Tongue (tissue), 2 donors: Measurements from ENCODE around the gene PRSS57. TPM values are rescaled to one million over a fixed set of nuclear protein-coding genes. Genes with fewer than 3 reads are reported as not detected.
"Not testable (repeated sequence)": the region's sequence is repeated elsewhere in the genome, so short reads cannot be mapped to it uniquely, and the experiment has no call there.

Experiments used
- DNase-seq: peaks from one replicate; pipeline ENCODE4 v3.0.0-alpha.2; 2015
- total RNA-seq: library from RNA; depleted of rRNA; stranded (reverse); fragments of >200 nt; gene quantifications from one replicate; pipeline ENCODE4 v1.2.3, GENCODE V29; 2014

The PRSS57 gene
- total RNA-seq, 1 donor from 2014 or later, result 0.82 TPM

DNA sequence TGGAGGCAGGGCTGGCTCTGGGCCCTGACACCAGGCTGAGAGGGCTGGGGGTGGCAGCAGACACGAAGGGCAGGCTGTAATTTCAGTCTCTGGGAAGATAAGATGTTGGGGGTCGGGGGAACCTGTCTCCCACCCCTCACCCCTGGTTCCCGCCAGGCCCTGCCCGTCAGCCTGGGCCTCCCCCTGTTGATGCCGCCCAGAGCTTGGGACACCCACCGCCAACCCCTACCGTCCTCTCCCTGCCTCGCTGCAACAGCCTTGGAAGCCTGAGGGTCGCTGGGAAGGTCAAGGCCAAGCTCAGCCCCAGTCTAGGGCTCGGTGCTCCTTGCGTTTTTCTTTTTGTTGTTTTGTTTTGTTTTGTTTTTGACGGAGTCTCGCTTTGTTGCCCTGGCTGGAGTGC, 28.0 kb upstream of the PRSS57 start:
- DNase-seq, result no peak

DNA sequence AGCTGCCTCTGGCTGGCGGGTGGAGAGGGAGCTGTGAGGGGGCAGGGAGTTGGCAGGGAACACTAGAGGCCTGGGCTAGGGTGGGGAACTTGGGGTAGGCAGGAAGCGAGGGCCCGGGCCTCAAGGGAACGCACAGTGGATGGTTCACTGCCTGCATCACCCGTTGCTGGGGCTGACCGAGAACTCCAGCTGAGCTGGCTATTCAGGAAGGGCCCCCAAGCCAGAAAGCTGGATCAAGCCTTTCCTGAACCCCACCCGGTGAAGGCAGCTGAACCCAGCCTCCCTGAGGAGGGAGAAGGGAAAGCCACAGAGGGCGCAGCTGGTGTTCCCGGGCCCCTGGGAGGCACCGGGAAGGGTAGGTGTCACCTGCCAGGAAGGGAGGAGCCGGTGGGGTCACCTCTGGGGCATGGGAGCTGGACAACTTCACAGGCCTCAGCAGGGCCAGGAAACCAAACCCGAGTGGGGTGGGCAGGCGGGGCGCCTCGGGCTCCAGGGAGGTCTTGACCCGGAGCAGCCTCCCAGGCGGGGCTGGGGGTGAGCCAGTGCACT, 27.4 kb upstream of the PRSS57 start:
- no peak for DNase-seq

DNA sequence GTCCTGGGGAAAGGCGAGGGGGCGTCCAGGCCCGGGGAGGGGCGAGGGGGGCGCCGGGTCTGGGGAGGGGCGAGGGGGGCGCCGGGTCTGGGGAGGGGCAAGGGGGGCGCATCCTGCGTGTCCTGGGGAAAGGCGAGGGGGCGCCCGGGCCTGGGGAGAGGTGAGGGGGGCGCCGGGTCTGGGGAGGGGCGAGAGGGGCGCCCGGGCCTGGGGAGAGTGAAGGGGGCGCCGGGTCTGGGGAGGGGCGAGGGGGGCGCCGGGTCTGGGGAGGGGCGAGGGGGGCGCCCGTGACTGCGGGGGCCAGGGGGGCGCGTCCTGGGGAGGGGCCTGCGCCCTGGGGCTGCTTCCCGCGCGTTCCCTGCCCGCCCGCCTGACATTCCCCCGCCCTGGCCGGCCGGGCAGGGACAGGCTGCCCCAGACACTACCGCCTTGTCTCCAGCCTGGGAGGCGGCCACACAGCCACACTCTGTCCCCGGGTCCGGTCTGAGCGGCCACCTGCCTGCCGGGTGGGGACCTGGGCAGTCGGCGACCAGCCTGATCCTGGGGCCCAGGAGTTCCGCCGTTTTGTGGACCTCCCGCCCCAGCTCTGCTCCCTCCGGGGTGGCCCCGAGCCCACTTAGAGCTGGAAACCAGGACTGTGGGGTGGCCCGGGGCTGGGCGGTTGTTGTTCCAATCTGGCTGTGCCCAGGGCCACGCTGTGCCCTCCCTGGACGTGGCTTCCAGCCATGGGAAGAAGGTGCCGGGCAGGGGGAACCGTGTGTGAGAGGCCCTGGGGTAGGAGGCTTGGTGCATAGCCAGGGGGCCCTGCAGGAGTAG, 25.3 kb upstream of the PRSS57 start:
- peak; percentile 37 for DNase-seq

DNA sequence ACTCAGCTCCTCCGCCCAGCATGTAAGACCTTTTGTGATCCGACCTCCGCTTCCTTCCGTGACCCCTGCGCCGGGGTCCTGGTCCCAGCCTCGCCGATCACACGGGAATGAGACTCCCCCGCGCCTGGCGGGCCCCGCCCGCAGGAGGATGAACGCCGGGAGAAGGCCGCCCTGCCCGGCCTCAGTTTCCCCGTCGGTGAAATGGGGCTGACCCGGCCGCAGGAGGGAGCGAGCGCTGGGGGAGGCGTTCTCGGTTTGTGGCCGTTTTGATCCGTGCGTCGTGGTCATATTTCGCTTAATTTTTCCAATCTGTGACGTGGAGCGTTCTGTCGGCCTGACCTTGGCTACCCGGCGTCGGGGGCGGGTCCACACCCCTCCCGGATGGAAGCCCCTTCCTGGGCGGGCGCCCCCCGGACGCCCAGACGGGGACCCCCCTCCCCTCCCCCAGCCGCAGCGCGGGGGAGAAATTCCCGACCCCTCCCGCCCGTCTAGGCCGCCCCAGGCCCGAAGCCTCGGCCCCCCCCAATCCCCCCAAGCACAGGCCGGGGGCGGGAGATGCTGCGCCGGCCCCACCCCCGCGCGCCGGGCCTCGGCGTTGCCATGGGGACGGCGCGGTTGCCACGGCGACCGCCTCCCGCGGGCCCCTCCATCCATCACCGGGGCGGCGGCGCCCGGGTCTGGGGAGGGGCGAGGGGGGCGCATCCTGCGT, 24.5 kb upstream of the PRSS57 start:
- peak; percentile 60 for DNase-seq

DNA sequence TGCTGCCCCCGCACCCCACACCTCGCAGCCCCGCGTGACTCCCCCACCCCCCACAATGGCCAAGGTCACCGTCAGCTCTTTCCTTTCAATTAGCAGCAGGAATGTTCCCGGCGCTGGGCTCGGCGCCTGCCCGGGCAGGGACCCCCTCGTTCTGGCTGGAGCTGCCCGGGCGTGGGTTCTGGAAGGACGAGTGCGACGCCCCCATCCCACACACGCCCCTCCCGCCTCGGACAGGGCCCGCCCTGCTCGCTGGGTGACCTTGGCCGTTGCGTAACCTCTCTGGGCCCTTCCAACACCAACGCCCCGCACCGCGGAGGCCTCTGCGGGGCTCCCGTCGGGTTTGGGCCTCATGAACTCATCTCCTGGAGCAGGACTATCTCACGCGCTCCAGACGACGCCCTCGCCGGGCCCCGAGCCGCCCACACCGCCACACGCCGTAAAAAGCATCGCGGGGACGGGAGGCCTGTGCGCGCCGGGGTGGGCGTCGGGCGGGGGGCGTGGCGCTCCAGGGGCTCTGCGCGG, 23.8 kb upstream of the PRSS57 start:
- peak; percentile 60 for DNase-seq

DNA sequence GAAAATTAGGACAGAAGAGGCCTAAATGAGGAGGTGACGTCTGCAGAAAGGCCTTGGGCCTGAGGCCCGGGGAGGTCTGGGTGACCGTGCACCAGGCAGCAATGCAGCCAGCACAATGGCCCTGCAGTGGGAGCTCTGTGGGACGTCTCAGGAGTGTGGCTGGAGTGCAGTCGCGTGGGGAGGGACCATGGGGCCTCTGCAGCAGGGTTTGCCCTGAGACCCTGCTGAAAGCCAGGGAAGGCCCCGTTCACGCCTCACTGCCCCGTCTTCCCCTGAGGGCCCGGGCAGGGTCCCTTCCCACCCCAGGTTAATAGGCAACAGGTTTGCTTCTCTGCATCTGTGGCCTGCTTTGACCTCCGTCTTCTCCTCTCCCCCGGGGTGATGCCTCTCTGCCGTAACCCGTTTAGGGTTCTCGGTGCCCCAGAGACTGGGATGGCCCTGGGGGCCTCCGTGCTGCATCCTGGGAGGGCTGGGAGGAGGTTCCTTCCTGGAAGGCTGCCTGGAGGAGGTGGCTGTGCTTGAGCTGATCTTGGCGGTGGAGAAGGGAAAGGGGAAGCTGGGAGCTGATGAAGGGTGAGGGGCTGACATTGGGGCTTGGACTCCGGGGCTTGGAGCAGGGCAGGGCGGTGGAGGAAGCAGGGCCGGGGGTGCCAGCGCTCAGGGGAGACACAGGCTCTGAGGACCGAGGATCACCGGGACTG, 23.1 kb upstream of the PRSS57 start:
- DNase-seq, result no peak

DNA sequence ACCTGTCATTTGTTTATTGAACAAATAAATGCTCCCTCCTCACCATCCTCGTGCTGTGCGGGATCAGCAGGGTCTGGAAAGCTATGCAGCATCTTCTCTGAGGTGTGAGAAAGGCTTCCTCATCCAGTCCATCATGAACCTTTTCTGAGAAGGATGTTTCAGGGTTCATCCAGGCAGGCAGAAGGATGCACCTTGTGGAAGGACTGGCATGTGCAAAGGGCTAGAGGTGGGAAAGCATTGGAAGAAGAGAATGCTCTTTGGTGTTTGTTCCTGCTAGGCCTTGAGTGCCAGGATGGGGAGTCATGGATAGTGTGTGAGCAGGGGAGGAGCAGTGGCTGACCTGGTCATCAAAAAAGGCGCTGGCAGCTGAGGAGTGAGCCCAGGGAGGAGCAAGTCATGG, 20.1 kb upstream of the PRSS57 start:
- DNase-seq, result no peak

DNA sequence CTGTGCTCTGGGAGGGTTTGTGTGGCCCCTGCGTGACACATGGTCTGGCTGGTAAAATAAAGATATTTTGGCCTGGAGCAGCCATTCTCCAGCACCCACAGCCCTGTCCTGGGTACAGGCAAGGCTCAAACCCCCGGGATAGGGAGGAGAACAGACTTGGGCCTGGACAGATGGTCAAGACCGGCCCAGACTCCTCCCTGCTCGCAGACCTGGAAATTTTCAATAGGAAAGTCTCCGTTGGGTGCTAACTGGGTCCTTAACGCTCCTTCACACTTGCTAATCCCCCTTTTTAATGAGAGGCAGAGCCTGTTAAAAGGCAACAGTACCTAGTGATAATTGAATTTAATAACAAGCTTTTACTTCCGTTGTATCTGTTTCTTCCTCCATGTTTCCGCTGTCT, 16.0 kb upstream of the PRSS57 start:
- DNase-seq, result no peak

DNA sequence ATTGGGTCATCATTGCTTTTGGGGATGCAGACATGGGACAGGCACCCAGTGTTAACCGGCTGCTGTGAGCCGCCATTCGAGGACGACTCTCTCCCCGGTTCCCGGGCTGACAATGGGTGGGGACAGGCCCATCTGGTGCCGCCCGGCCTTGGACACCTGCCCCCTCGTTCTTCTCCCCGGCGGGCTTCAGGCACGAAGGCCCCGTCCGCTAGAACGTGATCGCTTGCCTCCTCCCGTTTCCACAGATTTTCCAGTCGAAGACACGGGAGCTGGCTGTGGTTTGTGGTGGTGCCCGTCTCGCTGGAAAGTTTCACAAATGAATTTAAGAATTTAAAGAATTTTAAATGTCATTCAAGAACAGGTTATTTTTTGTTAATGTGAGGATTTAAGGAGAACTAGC, 15.5 kb upstream of the PRSS57 start:
- DNase-seq, result no peak

DNA sequence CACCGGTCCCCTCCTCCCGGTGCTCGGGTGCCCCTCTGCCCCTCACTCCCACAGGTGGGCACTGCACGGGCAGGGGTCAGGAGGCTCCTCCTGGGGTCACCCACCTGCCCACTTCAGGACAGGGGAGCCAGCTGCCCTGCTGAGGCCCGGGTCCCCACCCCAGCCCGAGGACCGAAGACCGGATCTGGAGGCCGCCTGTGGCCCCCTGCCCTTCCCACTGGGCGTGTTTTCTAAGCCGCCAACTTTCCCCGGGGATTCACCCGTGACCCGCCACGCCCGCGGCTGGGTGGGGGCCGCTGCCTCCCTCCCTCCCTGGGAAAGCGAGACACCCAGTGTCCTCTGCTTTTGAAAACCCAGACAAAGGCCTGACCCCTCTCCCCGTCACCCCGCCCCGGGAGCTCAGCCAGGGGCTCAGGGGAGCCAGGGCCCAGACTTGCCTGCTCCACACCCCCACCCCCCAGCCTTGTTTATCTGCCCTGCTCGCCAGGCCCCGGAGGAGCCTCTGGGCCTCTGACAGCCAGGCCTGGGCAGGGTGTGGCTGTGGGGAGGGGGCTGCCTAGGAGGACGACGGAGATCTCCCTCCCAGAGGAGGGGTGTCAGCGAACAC, 14.8 kb upstream of the PRSS57 start:
- DNase-seq, result no peak

DNA sequence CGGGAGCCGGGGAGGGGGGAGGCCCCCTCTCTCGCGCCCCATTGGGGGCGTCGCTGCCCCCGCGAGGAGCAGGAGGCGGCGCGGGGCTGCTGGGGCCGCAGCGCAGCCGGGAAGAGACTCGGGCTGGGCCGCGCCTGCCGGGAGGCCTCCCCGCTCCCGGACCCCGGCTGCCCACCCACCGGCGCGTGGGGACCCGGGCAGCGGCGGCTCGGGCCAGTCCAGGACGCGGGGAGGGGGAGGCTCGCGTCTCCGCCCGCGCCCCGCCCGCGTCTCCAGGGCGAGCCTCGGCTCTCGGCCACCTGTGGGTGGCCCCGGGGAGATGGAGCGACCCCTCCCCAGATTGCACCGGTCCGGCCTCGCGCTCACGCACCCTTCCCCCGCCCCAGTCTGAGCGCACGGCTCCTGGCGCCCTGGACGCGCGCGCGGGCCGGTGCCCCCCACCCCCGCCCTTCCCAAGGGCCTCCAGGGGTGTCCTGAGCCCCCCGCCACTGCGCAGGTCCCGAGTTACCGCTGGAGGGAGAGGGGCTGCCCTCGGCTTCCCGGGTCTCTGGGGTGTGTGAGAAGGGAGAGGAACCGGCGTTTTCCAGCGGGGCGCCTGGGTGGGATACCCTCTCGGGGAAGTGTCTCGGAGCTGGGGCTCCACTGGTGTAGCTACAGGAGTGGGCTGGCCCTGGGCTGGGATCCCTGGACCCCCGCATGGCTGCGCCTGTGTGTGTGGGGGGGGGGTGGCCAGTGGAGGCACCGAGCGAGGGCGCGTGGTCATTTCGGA, 14.1 kb upstream of the PRSS57 start:
- no peak for DNase-seq

DNA sequence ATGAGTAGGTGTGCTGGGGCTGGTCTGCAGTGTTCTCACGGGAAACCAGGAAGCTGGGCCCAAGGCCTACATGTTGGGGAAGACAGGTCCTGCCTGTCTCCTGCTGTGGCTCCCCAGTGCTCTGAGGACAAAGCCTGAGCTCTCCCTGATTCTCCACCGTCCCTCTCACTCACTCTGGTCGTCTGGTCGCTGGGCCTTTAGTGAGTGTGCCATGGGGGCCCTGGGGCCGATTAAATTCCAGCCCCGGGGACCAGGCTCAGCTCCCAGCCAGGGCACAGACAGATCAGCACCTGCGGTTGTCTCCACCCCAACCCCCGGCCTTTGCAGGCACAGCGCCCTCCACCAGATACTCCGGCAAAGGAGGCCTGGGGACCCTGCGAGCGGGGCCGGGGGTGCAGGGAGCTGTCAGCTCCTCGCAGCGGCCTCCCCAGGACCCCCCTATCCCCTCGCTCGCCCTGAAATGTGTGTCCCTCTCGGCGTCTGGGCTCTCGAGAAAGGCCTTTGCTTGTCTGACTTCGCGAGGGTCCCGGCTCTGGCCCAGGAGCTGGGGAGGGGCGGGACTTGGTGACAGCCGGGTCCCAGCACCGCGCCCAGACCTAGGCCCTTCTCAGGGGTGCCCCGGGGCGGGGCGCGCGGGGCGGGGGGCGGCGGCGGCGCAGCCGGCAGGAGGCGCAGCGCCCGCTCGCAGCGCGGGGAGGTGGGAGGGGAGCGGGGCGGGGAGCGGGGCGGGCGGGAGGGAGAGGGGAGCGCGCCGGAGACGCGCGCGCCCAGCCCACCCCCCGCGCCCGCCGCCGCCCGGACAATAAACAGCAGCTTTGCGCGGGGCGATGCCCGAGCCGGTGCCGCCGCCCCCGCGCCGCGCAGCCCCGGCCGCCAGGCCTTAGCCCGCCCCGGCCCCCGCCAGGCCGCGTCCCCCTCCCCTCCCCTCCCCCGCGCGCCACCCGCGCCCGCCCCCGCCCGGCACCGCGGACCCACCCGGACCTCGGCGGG, 13.2 kb upstream of the PRSS57 start, which contains the start of gene PALM:
PALM (plus strand) TSS at position 782 of the 990 bp plus-strand sequence. CDS start 212 bp downstream, outside the sequence.
- DNase-seq, result peak; percentile 63

DNA sequence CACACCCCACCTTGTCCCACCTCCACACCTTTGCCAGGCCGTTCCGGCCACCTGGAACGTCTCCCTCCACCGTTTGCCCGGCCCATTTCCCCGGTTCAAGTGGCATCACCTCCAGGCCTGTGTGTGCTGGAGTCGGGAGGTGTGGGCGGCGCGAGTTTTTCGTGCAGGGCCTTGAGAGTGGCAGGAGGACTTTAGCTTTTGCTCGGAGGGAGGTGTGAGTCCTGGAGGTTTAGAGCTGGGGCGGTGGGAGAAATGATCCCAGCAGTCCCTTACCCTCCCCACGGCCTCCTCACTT, 9.1 kb upstream of the PRSS57 start:
- no peak for DNase-seq

DNA sequence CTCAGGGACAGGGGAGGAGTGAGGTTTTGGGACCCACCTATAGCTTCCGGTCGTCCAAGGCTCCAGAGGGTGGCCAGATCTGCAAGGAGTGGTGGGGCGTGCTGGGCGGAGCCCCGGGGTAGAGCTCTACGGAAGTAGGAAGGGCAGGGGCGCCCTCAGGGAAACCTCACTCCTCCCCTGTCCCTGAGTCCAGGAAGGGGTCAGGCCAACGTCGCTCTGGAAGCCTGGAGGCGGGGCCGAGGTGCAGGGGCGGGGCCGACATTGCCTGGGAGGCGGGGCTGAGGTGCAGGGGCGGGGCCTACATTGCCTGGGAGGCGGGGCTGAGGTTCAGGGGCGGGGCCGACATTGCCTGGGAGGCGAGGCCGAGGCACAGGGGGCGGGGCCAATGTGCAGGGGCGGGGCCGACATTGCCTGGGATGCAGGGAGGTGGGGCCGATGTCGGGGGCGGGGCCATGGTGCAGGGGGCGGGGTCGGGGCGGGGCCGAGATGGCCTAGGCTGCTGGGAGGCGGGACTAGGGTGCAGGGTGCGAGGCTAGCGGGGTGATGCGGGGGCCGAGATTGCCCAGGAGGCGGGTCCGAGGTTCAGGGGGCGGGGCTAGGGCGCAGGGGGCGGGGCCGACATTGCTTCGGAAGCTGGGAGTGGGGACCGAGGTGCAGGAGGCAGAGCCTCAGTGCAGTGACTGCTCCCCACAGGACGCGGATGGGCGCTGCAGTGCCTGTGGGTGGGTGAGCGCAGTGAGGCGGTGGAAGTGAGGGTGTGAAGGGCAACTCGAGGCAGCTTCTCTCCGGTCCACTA, 8.6 kb upstream of the PRSS57 start:
- peak; percentile 55 for DNase-seq

DNA sequence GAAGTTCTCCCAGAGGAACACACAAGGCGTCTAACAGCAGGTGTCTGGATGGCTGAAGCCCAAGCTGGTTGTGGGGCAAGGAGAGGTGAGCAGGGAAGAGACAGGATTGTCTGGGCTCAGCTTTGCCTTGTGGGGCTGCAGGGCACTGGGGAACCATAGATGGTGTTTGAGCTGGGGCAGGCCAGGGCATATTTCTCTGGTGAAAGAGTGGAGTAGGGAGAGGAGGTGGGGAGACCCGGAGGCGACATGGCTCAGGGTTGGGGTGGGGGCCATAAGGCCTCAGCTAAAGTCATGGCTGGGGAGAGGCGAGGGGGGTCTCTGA, 8.0 kb upstream of the PRSS57 start:
- no peak for DNase-seq

DNA sequence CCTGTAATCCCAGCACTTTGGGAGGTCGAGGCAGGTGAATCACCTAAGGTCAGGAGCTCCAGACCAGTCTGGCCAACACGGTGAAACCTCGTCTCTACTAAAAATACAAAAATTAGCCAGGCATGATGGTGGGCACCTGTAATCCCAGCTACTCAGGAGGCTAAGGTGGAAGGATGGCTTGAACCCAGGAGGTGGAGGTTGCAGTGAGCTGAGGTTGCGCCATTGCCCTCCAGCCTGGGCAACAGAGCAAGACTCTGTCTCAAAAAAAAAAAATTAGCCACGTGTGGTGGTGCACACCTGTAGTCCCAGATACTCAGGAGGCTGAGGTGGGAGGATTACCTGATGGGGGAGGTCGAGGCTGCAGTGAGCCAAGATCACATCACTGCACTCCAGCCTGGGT, 7.6 kb upstream of the PRSS57 start:
- DNase-seq, result not testable (repeated sequence)

DNA sequence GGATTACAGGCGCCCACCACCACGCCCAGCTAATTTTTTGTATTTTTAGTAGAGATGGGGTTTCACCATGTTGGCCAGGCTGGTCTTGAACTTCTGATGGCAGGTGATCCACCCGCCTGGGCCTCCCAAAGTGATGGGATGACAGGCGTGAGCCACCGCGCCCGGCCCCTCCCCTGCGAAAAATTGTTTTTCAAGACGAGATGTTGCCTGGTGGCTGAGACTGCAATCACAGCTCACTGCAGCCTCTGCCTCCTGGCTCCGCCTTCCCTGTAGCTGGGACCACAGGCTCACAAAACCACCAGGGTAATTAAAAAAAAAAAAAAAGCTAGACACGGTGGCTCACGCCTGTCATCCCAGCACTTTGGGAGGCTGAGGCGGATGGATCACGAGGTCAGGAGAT, 4.6 kb upstream of the PRSS57 start:
- not testable (repeated sequence) for DNase-seq

DNA sequence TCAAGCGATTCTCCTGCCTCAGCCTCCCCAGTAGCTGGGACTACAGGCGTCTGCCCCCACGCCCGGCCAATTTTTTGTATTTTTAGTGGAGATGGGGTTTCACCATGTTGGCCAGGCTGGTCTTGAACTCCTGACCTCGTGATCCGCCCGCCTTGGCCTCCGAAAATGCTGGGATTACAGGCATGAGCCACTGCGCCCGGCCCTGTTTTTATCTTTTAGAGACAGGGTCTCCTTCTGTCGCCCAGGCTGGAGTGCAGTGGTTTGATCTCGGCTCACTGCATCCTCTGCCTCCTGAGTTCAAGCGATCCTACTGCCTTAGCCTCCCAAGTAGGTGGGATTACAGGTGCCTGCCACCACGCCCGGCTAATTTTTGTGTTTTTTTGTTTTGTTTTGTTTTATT, 3.3 kb upstream of the PRSS57 start:
- DNase-seq, result not testable (repeated sequence)
